HG03280 (cell line): ENCODE measurements around the gene CLDN22.

ENCODE experiments used
- ATAC-seq: cut with Tn5 transposase; IDR thresholded peaks from one replicate; pipeline ENCODE4 v1.9.1; 2021; ENCODE audit warnings: mild to moderate bottlenecking, moderate library complexity; ENCODE audit not compliant: unreplicated experiment

CLDN22 gene

DNA sequence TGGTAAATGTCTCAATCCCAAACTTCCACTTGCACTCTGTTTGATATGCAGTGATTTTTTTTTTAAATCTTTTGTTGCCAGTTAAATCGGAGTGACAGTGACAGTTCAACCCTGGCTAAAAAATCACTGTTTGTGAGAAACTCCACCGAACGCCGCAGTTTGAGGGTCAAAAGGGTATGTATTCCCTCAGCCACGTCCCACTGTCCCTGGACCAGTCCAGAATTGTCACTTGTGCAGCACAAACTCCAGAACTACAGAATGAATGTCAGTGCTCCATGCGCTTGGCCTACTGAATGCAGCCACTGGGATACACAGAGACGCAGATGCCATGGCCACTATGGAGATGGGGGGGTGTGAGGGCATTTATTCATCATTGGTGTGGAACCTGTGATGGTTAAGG is 34.2 kb downstream of the CLDN22 start:
- ATAC-seq: no peak

DNA sequence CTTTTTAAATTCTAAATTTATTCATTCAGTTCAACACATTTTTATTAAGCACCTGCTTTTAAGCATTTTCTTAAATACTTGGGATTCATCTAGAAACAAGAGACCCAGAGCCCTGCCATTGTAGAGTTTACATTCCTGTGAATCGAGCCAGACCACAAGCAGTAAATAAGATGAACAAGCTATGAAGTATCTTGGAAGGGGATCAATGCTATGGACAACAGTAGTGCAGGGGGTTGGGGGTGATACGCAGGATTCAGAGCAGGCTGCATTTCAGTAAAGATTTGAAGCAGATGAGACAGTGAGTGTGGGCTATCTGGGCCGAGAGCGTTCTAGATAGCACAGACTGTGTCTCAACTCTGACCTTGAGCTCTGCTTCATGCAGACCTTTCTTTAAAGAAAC is 35.1 kb downstream of the CLDN22 start:
- ATAC-seq: no peak

DNA sequence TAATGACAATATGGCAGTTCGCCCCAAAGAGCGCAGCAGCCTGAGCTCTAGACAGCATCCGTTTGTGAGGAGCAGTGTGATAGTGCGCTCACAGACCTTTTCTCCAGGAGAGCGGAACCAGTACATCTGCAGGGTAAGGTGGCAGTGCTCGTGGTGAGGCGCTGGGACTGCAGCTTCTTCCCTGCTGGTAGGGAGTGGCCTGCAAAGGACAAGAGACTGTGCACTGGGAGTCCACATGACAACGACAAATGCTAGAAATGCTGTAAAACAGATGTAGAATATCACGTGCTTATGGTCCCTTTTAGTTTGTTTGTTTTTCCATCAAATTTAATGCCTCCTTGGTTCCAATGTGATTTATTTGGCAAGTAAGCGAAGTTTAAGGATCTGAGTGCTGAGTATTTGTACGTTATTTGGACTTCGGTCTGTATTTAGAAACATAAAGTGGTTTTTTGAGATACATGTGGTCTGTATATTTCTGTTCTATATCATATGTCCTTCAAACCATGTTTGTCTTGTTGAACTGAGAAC is 35.8 kb downstream of the CLDN22 start:
- no peak for ATAC-seq

DNA sequence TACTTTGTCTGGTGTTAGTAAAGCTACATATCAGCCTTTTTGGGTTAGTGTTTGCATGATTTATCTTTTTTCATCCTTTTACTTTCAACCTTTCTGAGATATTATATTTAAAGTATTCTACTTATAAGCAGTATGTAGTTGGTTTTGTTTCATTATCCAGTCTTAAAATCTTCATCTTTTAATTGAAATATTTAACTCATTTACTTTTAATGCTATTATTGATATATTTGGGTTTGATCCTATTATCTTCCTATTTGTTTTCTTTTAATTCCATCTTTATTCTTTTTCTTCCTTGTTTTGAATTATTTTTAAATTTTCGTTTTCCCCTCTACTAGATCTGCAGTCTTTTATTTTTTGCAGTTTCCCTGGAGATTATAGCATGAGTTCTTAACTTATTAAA is 44.0 kb downstream of the CLDN22 start:
- ATAC-seq: no peak

- no peak for ATAC-seq
These were observed 47.7 kb downstream of the CLDN22 start for GRCh38 chr4:183272384-183272783.

DNA sequence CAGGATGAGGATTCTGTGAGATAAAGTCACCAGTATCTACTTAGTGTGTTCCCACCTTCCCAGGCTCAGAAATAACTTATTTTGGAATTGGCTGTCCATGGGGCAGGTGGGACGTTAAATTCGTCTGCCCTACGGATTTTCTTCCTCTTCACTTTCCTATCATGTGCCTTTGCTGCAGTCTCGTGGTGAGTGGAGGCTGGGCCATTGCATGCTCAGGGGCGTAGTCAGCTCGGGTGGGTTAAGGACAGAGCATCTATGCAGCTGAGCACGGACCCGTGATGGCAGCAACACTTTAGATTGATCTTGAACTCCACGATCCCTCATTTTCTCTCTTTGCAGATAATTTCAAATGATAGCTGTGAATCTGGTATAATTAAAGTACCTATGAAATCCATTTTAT is 51.5 kb downstream of the CLDN22 start:
- no peak for ATAC-seq
